K562 (cell line): Measurements from ENCODE around the gene GPR153. TPM values are rescaled to one million over a fixed set of nuclear protein-coding genes. Genes with fewer than 3 reads are reported as not detected.

Source experiments
- E2F8 ChIP-seq: fragments of 450-650 bp; IDR thresholded peaks from 2 replicates; pipeline ENCODE4 v1.7.1; 2018; ENCODE audit warnings: mild to moderate bottlenecking, low read depth; ENCODE audit not compliant: partially characterized antibody
- HNRNPLL ChIP-seq: fragments of 200-400 bp; formaldehyde crosslinking; IDR thresholded peaks from 2 replicates; pipeline ENCODE4 v1.6.1; 2017; ENCODE audit warnings: low read length, low read depth, mild to moderate bottlenecking; ENCODE audit not compliant: poor library complexity, severe bottlenecking
- MTA1 ChIP-seq: fragments of 450-650 bp; IDR thresholded peaks from 2 replicates; pipeline ENCODE4 v1.6.1; 2017; ENCODE audit warnings: borderline replicate concordance
- REST ChIP-seq, 2 experiments: fragments of 450-650 bp; formaldehyde crosslinking in 1 of 2; IDR thresholded peaks; 2 replicates each; pipeline versions ENCODE4 v1.4.0 to v1.6.1; 2014 to 2020; ENCODE audit warnings: mild to moderate bottlenecking in 2 of 2, borderline replicate concordance in 1 of 2, low read depth in 1 of 2
- SMARCE1 ChIP-seq: fragments of 450-650 bp; IDR thresholded peaks from 2 replicates; pipeline ENCODE4 v1.7.1; 2016; ENCODE audit warnings: mild to moderate bottlenecking
- THRB ChIP-seq: fragments of 450-650 bp; formaldehyde crosslinking; conservative IDR thresholded peaks from 2 replicates; pipeline ENCODE4 v1.4.0; 2022; ENCODE audit warnings: mild to moderate bottlenecking, missing genetic modification characterization
- U2AF2 ChIP-seq: fragments of 200-400 bp; formaldehyde crosslinking; optimal IDR thresholded peaks from 2 replicates; pipeline ENCODE3; 2017; ENCODE audit warnings: low read depth, mild to moderate bottlenecking, low read length
- ZFPM2 ChIP-seq: fragments of 250-450 bp; sonication (Bioruptor Pico); IDR thresholded peaks from 2 replicates; pipeline ENCODE4 v1.5.1; 2022; ENCODE audit warnings: mild to moderate bottlenecking
- ZKSCAN1 ChIP-seq: fragments of 150-350 bp; IDR thresholded peaks from 2 replicates; pipeline ENCODE4 v1.6.1; 2016; ENCODE audit warnings: low read depth, low read length
- ZNF347 ChIP-seq: fragments of 450-650 bp; formaldehyde crosslinking; IDR thresholded peaks from 2 replicates; pipeline ENCODE4 v1.4.0; 2020; ENCODE audit warnings: low read depth, mild to moderate bottlenecking, moderate library complexity
- polyA plus RNA-seq, 8 experiments: library from polyadenylated mRNA; depleted of rRNA in 4 of 8; stranded (reverse) in 5 of 8; unstranded in 3 of 8; fragments of >200 nt; fragmentation: Nextera tagmentation in 2 of 8; fragmentation: Illumina TruSeq in 1 of 8; extraction: Ambion mirVana in 2 of 8; extraction: Trizol in 1 of 8; gene quantifications; 2 replicates each; pipeline versions ENCODE4 v1.2.1 to v1.2.3, GENCODE V29; 2011 to 2014; ENCODE audit warnings: inconsistent platforms in 1 of 8, missing spikeins in 1 of 8
- total RNA-seq, 7 experiments: library from RNA; depleted of rRNA in 6 of 7; stranded (reverse); fragments of >200 nt in 6 of 7; fragmentation: Illumina TruSeq in 2 of 7; extraction: Trizol in 2 of 7; gene quantifications; 2 replicates each; pipeline versions ENCODE4 v1.2.1 to v1.2.3, GENCODE V29; 2011 to 2021; ENCODE audit warnings: low replicate concordance in 1 of 7

Gene GPR153
- total and polyA plus RNA-seq, 9 of the 15 experiments (the other 6 are each of a cell fraction or from before 2014, with no cell fraction given) = 0.01 to 1.5 (median 0.51) TPM

GRCh38 chr1:6247651-6248050 lies 13.2 kb downstream of the GPR153 start (continued):
- no peak for TF ChIP-seq REST (IDR thresholded peaks at IDR 0.05; ENCODE audit: borderline replicate concordance)
- TF ChIP-seq REST (CRISPR knock-in tag; IDR thresholded peaks at IDR 0.05; ENCODE audit: low read depth) = no peak
- no peak for TF ChIP-seq MTA1
- no peak for TF ChIP-seq ZKSCAN1
- TF ChIP-seq ZNF347 (CRISPR knock-in tag) = no peak
- no peak for TF ChIP-seq ZFPM2
- no peak for TF ChIP-seq E2F8
- no peak for TF ChIP-seq THRB (CRISPR knock-in tag)
- TF ChIP-seq SMARCE1 = no peak
- TF ChIP-seq HNRNPLL = no peak
- no peak for TF ChIP-seq U2AF2
